Esophagus muscularis mucosa (tissue), 4 donors: ENCODE measurements around the gene PTPN14. TPM values are rescaled to one million over a fixed set of nuclear protein-coding genes. Genes with fewer than 3 reads are reported as not detected.

ENCODE experiments used
- DNase-seq: peaks from one replicate; pipeline ENCODE4 v3.0.0-alpha.2; 2017; ENCODE audit errors: extremely low spot score
- H3K27ac ChIP-seq, 4 donors: fragments of 200-600 bp; sonication (generic); replicated peaks in 1 of 4; 1 replicate in 3 of 4; 2 replicates in 1 of 4; pipeline ENCODE4 v1.5.1; 2016 to 2019; ENCODE audit warnings: mild to moderate bottlenecking in 1 of 4
- H3K27me3 ChIP-seq, 4 donors: fragments of 200-600 bp; sonication (generic); one replicate each; pipeline versions ENCODE4 v1.5.1 to v1.6.0; 2016 to 2019
- H3K36me3 ChIP-seq, 4 donors: fragments of 200-600 bp; sonication (generic); one replicate each; pipeline ENCODE4 v1.5.1; 2016 to 2019
- H3K4me1 ChIP-seq, 4 donors: fragments of 200-600 bp; sonication (generic); one replicate each; pipeline ENCODE4 v1.5.1; 2016 to 2019
- H3K4me3 ChIP-seq, 4 donors: fragments of 200-600 bp; sonication (generic); 1 replicate in 2 of 4; 2 replicates in 2 of 4; pipeline ENCODE4 v1.5.1; 2016 to 2019; ENCODE audit warnings: mild to moderate bottlenecking in 4 of 4, moderate library complexity in 1 of 4
- H3K9me3 ChIP-seq, 4 donors: fragments of 200-600 bp; sonication (generic); 1 replicate in 3 of 4; 2 replicates in 1 of 4; pipeline ENCODE4 v1.5.1; 2016 to 2019
- EP300 ChIP-seq: sonication (generic); formaldehyde crosslinking; IDR thresholded peaks from one replicate; pipeline ENCODE4 v1.6.1; 2017; ENCODE audit warnings: antibody characterized with exemption
- POLR2A ChIP-seq: fragments of 450-650 bp; IDR thresholded peaks from one replicate; pipeline ENCODE4 v1.6.1; 2017; ENCODE audit warnings: antibody characterized with exemption, moderate library complexity, mild to moderate bottlenecking, low read depth
- POLR2AphosphoS5 ChIP-seq, 2 donors: sonication (generic); formaldehyde crosslinking; IDR thresholded peaks; one replicate each; pipeline ENCODE4 v1.6.1; 2017; ENCODE audit warnings: antibody characterized with exemption in 2 of 2
- WGBS: methylation state at CpG from one replicate; pipeline ENCODE4 v1.1.5; 2018; 5-methylcytosine and 5-hydroxymethylcytosine counted together
- intact Hi-C: fragments of 100-400 bp; cut with DNase I; formaldehyde crosslinking; loops from one replicate; pipeline ENCODE4 v1.15.1; 2023
- total RNA-seq, 4 donors: library from RNA; depleted of rRNA; stranded (reverse); fragments of >200 nt; gene quantifications; one replicate each; pipeline versions ENCODE4 v1.1.0 to v1.2.1, GENCODE V29; 2016
- TF ChIP-seq, protein P1 (sequence below), 3 experiments: fragments of 200-600 bp in 2 of 3; fragments of 450-650 bp in 1 of 3; sonication (generic) in 2 of 3; IDR thresholded peaks; one replicate each; pipeline ENCODE4 v1.5.1; 2017 to 2019; ENCODE audit warnings: antibody characterized with exemption in 3 of 3, mild to moderate bottlenecking in 2 of 3, moderate library complexity in 1 of 3

The PTPN14 gene
- total RNA-seq, 4 donors from 2014 or later, result 48.5 to 108 (median 69.1) TPM

DNA sequence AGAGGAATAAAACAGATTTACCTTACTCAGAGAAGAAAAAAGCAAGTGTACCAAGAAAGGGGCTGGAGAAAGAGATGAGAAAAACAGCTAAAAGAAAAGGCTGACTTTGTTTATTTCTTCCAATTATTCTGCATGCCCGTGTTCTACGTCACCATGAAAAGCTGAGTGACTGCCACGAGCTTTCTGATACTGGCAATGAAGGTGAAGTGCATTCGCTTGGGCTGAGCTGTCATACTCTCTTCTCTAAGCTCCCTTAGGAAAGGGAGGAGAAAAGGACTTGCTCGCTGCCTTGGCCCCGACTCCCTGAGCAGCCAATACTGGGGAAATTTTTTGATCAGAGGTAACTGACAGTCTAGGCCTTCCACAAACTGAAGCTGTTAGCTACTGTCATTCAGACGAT, 165.1 kb downstream of the PTPN14 start:
- Histone ChIP-seq H3K4me3 (no peak overlapping the region), H3K27ac (peak overlapping the region in 2 of 4 donors; percentile 48 to 52), H3K36me3 (peaks cover 18 to 58% (median 45%) of the 10 kb centered on the region in 4 donors), H3K27me3 (no peaks in the 10 kb centered on the region), H3K9me3 (no peaks in the 10 kb centered on the region), H3K4me1 (peaks cover 0 to 2% (median under 1%) of the 10 kb centered on the region in 4 donors)
- TF ChIP-seq POLR2AphosphoS5 (IDR thresholded peaks at IDR 0.05) (no peak), POLR2A (no peak), EP300 (no peak)
- TF ChIP-seq, protein P1, sequence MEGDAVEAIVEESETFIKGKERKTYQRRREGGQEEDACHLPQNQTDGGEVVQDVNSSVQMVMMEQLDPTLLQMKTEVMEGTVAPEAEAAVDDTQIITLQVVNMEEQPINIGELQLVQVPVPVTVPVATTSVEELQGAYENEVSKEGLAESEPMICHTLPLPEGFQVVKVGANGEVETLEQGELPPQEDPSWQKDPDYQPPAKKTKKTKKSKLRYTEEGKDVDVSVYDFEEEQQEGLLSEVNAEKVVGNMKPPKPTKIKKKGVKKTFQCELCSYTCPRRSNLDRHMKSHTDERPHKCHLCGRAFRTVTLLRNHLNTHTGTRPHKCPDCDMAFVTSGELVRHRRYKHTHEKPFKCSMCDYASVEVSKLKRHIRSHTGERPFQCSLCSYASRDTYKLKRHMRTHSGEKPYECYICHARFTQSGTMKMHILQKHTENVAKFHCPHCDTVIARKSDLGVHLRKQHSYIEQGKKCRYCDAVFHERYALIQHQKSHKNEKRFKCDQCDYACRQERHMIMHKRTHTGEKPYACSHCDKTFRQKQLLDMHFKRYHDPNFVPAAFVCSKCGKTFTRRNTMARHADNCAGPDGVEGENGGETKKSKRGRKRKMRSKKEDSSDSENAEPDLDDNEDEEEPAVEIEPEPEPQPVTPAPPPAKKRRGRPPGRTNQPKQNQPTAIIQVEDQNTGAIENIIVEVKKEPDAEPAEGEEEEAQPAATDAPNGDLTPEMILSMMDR (IDR thresholded peaks at IDR 0.05), result no peak
- DNase-seq, result no peak
- intact Hi-C loops, result loop anchor here (5.0 to 10.0 kb wide), 2 partner anchors 168 to 201 kb away; partner anchors contain the start of gene PTPN14
- WGBS, result 78% methylated on average over 7 of the region's 7 CpGs

DNA sequence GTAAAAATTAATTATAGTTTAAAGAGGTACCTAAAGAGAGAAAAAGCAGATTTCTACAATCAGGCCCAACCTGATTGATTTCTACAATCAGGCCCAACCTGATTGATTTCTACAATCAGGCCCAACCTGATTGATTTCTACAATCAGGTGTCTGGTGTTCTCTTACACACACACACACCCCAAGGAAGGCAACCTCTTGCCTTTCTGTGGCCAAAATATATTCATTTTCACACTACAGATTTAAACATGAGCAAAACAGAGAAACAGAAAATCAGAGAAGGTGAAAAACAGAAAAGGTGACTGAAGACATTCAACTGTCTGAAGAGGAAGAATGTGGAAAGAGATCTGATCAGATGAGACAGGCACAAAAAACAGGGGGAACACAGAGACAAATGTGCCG, 166.0 kb downstream of the PTPN14 start:
- DNase-seq, result no peak
- no peak overlapping the region for H3K27ac ChIP-seq
- 94% methylated on average over 1 of the region's 1 CpG for WGBS
- TF ChIP-seq POLR2AphosphoS5 (IDR thresholded peaks at IDR 0.05) (no peak), POLR2A (no peak), EP300 (no peak)
- TF ChIP-seq, protein P1 (IDR thresholded peaks at IDR 0.05), result no peak
- no peak overlapping the region for H3K4me3 ChIP-seq
- H3K36me3 ChIP-seq, result peaks cover 18 to 56% (median 41%) of the 10 kb centered on the region in 4 donors
- no peaks in the 10 kb centered on the region for H3K27me3 ChIP-seq
- H3K4me1 ChIP-seq, result peaks cover 0 to 11% (median 7%) of the 10 kb centered on the region in 4 donors
- intact Hi-C loops, result loop anchor here (5.0 to 10.0 kb wide), 2 partner anchors 169 to 202 kb away; partner anchors contain the start of gene PTPN14
- no peaks in the 10 kb centered on the region for H3K9me3 ChIP-seq

DNA sequence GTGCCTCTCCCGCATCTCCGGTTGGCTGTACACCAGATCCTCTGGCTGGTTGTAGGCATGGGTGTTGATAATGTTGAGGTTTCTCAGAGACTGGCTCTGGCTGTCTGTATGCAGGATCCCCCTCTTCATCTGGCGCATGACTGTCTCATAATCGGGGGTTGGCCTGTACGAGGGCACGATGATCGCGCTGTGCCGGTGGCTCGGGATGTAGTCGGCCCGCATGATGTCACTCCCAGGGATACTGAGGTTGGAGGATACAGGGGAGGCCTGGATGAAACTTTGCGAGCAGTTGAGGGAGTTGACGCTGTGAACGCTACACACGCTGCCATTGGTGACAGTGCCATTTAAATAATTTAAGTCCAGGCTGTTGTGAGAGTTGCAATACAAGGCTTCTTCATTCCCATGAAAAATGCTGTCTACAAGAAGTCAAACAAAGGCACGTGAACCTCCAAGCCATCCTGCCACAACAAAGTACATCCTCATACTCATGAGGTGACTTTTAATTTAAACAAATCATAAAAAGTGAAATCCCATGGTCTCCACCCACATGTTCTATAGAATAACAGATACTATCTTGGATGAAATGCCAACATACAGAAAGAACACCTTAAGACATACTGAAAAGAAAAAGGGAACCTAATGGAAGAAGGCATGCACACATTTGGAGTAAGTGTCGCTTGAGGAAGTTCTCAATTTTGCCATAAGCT, 166.9 kb downstream of the PTPN14 start:
- 96% methylated on average over 17 of the region's 18 CpGs for WGBS
- H3K36me3 ChIP-seq, result peaks cover 18 to 56% (median 45%) of the 10 kb centered on the region in 4 donors
- DNase-seq, result no peak

DNA sequence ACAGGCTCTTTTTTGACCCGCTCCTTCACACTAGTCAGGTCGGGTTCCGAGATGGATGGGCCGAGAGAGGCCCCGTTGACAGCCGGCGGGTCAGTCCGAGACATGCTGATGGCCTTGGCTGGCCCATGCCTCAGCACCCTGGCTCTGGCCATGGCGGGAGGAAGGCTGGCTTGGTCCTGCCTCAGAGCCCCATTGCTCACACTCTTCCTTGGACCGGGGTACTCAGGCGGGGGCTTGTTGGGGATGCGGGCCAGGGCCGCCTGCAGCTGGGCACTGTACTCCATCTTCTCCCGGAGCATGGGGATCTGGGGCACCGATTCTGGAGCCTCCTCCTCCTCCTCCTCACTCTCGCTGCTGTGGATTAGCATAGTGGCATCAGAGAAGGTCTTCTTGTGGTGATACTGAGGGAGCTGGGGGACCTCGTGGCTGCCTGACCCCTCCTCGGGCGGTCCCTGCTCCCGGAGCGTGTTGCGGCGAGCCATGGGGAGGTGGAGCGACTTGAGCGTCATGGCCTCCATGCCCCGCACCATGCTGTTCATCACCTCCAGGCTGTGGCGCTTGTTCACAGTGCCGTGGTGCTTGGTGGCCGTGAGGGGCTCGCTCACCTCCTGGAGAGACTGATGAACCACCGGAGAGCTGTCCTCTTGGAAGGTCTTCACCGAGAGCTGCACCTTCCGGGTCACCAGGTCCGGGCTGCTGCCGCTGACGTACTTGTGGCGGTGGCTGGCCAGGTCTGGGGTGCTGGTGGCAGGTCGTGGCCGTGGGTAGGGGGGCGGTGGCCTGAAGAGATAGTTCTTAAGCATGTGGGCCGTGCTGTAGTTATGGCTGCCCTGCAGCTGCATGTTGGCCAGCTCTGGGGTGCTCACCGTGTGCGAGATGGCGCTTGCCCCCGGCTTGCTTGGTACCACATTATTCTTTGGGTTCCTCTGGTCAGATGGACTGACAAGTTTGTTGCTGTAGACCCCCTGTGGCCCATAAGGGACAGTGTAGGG, 167.7 kb downstream of the PTPN14 start:
- Histone ChIP-seq H3K4me3 (no peak overlapping the region), H3K36me3 (peaks cover 18 to 64% (median 49%) of the 10 kb centered on the region in 4 donors), H3K27ac (no peak overlapping the region), H3K9me3 (no peaks in the 10 kb centered on the region), H3K27me3 (no peaks in the 10 kb centered on the region), H3K4me1 (peaks cover 0 to 23% (median 18%) of the 10 kb centered on the region in 4 donors)
- intact Hi-C loops, result loop anchor here (10.0 kb wide), 1 partner anchor 171 kb away; the partner anchor contains the start of gene PTPN14
- TF ChIP-seq EP300, result no peak
- TF ChIP-seq POLR2AphosphoS5 (IDR thresholded peaks at IDR 0.05), result no peak
- TF ChIP-seq POLR2A, result no peak
- TF ChIP-seq, protein P1 (IDR thresholded peaks at IDR 0.05), result no peak
- WGBS, result 97% methylated on average over 27 of the region's 45 CpGs
- DNase-seq, result no peak

More for the DNA sequence above, 166.9 kb downstream of the PTPN14 start:
- no peak overlapping the region for H3K27ac ChIP-seq
- TF ChIP-seq, protein P1 (IDR thresholded peaks at IDR 0.05), result no peak
- TF ChIP-seq EP300 (no peak), POLR2AphosphoS5 (IDR thresholded peaks at IDR 0.05) (no peak), POLR2A (no peak)
- H3K4me3 ChIP-seq, result no peak overlapping the region
- H3K9me3 ChIP-seq, result no peaks in the 10 kb centered on the region
- no peaks in the 10 kb centered on the region for H3K27me3 ChIP-seq
- intact Hi-C loops, result loop anchor here (5.0 to 10.0 kb wide), 2 partner anchors 170 to 203 kb away; partner anchors contain the start of gene PTPN14
- peaks cover 0 to 20% (median 15%) of the 10 kb centered on the region in 4 donors for H3K4me1 ChIP-seq
